CD4-positive, alpha-beta T cell treated with Interleukin-15 for 1 hour (primary cell): ENCODE data around the gene NOS1AP.
"Not testable (repeated sequence)": the region's sequence is repeated elsewhere in the genome, so short reads cannot be mapped to it uniquely, and the experiment has no call there.

Experiments used
- DNase-seq: peaks from one replicate; pipeline ENCODE4 v3.0.0-alpha.2; 2020

The NOS1AP gene

GRCh38 chr1:162390396-162391185 is 321.1 kb downstream of the NOS1AP start:
- DNase-seq = no peak

- no peak for DNase-seq
Measured at GRCh38 chr1:162391790-162392563, 322.5 kb downstream of the NOS1AP start.

- no peak for DNase-seq
Measured at GRCh38 chr1:162396201-162396906, 326.9 kb downstream of the NOS1AP start.

GRCh38 chr1:162397039-162397448 is 327.6 kb downstream of the NOS1AP start:
- no peak for DNase-seq

- no peak for DNase-seq
Measured at GRCh38 chr1:162397943-162398560, 328.6 kb downstream of the NOS1AP start.

GRCh38 chr1:162398999-162399580 is 329.6 kb downstream of the NOS1AP start:
- DNase-seq = no peak

GRCh38 chr1:162400790-162401355 is 331.4 kb downstream of the NOS1AP start:
- no peak for DNase-seq

GRCh38 chr1:162404550-162405160 is 335.2 kb downstream of the NOS1AP start:
- no peak for DNase-seq

GRCh38 chr1:162405800-162406199 is 336.3 kb downstream of the NOS1AP start:
- no peak for DNase-seq

GRCh38 chr1:162406811-162407210 is 337.3 kb downstream of the NOS1AP start:
- DNase-seq = no peak

- no peak for DNase-seq
Measured at GRCh38 chr1:162407539-162407938, 338.0 kb downstream of the NOS1AP start.

GRCh38 chr1:162412002-162412401 is 342.5 kb downstream of the NOS1AP start, which contains the start of gene SH2D1B:
TSS of gene SH2D1B (minus strand) at chr1:162412136. CDS start at chr1:162412016, 120 bp downstream.
- no peak for DNase-seq

- no peak for DNase-seq
Measured at GRCh38 chr1:162416215-162416614, 346.7 kb downstream of the NOS1AP start.

GRCh38 chr1:162416909-162417308 is 347.4 kb downstream of the NOS1AP start:
- DNase-seq = no peak

GRCh38 chr1:162417650-162418049 is 348.2 kb downstream of the NOS1AP start:
- DNase-seq = no peak

GRCh38 chr1:162418584-162418983 is 349.1 kb downstream of the NOS1AP start:
- DNase-seq = not testable (repeated sequence)

GRCh38 chr1:162419450-162419931 is 350.0 kb downstream of the NOS1AP start:
- not testable (repeated sequence) for DNase-seq
